Anterior cingulate cortex (tissue), 58 donors: Measurements from ENCODE around the gene TRIM67.
"Not testable (repeated sequence)": the region's sequence is repeated elsewhere in the genome, so short reads cannot be mapped to it uniquely, and the experiment has no call there.

Experiments
- DNase-seq, 58 donors: peaks; one replicate each; lab custom pipeline; 2025; lab: John Stamatoyannopoulos, UW

The TRIM67 gene

DNA sequence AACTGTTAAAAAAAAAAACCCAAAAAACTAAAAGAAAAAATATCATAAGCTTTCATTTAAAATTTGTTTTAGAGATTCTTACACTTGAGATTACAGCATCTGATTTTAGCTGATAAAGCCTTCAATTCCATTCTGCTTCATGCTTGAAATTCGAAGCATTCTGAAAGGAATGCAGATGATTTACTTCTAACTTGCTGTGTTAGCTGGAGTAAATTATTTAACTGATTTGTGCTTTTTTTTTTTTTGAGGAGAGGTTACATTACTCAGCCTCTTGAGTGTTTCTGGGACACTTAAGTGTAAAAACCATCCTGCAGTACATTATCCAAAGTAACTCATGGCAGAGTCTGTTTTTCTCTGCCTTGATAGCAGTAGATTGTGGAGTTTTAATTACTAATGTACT, 4.5 kb upstream of the TRIM67 start:
- DNase-seq, result no peak

DNA sequence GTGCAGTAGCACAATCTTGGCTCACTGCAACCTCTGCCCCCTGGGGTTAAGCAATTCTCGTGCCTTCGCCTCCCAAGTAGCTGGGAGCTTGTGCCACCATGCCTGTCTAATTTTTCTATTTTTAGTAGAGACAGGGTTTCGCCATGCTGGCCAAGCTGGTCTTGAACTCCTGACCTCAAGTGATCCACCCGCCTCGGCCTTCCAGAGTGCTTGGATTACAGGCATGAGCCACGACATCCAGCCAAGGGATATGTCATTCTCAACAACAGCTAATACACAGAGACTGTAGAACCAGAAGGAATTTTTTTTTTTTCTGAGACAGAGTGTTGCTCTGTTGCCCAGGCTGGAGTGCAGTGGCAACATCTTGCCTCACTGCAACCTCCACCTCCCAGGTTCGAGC, 3.7 kb upstream of the TRIM67 start:
- DNase-seq, result not testable (repeated sequence)

- DNase-seq, result no peak
Measured at GRCh38 chr1:231159202-231159962, 2.5 kb upstream of the TRIM67 start.

- no peak for DNase-seq
Measured at GRCh38 chr1:231159963-231160761, 1.7 kb upstream of the TRIM67 start.

DNA sequence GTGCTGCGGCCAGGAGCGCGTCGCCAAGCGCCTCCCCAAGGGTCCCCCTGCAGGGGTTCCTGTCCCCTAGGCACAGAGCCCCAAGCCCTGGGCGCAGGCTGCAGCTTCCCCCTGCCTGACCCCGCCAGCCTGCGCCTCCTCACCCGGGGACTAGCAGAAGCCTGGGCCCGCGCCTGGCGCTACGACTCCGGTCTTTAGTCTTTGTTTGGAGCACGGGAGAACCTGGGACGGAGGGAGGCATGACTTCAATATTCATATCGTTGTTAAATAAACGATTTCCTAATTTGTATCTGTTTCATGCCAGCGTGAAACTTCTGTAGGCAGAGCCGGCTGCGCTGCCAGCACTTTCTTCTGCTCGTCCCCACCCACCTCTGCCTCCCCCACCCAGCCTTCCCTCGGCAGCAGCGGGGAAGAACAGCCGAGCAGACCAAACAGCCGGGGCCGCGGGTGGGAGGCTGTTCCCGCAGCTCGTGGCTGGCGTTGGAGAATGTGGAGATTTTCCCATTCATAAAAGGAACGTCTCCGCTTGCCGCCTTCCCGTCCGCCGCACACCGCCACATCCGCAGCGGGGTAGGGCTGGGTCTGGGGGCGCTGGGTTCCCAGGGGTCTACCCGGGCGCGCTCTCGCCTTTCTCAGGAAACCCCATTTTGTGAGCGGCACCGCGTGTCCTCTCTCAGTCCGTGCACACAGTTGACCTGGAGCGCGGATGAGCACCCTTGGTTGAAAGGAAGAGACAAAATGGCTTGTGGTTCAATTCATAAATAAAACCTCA, 777 bp upstream of the TRIM67 start:
- peak in 36 of 58 donors; percentile 10 to 72 (median 34) for DNase-seq

DNA sequence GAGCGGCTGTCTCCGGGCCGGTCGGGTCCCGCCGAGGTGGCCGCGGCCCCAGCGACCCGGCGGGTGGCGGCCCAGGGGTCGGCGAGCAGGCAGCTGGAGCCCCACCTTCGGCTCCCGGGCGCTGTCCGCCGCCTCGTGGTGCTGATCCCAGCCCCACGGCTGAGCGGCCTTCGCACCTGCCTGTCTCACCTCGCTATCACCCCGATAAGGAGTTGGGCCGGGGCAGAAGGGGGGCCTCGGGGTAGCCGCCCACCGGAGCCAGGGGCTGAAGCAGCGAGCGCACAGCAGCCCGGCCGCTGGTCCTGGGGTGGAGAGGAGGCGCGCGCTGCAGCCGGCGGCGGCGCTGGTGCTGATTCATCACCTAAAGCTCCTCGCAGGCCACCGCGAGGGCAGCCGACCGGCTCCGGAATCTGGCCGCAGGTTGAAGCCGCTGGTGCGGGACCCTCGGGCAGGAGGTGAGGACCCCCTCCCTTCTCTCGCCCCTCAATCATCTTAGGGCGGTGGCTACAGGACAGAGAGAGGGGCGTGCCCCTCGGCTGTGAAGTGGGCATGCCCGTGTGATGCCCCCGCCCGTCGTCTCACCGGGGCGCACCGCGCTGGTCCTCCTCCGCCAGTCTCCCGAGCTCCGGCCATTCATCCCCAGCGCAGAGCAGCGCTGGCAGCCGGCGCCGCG, 575 bp downstream of the TRIM67 start:
- DNase-seq, result peak in 9 of 58 donors; percentile 6 to 50 (median 21)

- peak in 2 of 58 donors; percentile 7 to 9 for DNase-seq
Measured at GRCh38 chr1:231162970-231163829, 1.3 kb downstream of the TRIM67 start.

DNA sequence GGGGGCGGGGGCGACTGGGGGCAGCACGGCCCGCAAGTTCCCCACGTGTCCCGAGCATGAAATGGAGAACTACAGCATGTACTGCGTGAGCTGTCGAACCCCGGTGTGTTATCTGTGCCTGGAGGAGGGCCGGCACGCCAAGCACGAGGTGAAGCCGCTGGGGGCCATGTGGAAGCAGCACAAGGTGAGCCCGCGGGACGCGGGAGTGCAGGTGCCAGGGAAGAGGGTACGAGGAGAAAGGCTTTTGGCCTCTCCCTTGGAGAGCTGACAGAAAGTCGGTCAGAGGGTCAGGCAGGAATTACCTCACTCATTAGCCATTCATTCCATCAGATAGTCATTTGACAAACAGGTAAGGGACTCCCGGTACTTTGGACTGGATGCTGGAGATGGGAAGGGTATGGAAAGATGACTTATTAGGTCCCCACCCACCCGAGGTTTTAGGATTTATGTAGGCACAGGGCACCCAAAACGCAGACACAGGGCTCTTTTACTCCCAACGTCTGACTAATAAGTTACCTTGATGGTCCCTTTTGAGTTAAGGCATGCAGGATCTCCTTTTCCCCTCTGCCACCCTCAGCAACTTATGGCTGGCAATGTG, 2.1 kb downstream of the TRIM67 start:
- DNase-seq, result no peak

- DNase-seq, result no peak
Measured at GRCh38 chr1:231165371-231165770, 3.5 kb downstream of the TRIM67 start.

- no peak for DNase-seq
Measured at GRCh38 chr1:231166398-231166797, 4.5 kb downstream of the TRIM67 start.

DNA sequence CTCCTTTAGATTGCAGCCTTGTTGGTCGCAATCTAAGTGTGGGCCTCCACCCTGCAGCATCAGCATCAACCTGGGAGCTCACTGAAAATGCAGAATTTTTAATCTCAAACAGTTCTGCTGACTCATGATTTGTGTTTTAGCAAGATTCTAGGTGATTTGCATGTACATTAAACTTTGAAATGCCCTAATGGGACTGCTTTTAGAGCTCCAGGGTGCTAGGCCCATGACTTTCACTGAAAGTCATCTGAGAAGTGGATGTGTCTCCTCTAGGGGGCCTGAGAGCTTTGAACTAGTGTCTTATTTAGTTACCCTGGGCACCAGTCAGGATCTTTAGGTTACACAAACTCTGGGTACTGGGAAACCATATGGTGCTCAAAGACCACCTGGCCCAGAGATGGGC, 9.0 kb downstream of the TRIM67 start:
- no peak for DNase-seq

DNA sequence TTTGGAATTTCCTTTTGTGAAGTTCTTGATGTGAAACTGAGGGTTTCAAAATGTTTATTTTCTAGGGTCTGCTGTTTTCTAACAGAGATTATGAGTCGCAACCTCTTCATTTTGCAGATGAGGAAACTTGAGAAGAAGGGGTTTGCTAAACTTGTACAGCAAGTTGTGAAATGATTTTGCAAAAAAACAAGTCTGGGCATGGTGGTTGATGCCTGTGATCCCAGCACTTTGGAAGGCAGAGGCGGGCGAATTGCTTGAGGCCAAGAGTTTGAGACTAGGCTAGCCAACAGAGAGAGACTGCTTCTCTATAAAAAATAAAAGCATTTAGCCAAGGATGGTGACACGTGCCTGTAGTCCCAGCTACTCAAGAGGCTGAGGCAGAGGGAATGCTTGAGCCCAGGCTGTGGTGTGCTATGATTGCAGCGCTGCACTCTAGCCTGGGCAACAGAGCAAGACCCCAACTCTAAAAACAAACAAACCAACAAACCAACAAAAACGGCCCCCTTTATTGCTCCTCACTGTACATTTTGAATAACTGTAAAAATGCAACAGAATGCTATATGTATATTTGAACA, 9.9 kb downstream of the TRIM67 start:
- no peak for DNase-seq

- DNase-seq, result no peak
Measured at GRCh38 chr1:231172411-231172810, 10.6 kb downstream of the TRIM67 start.

GRCh38 chr1:231176421-231176820, 14.6 kb downstream of the TRIM67 start:
- DNase-seq, result no peak

GRCh38 chr1:231177226-231177625, 15.4 kb downstream of the TRIM67 start:
- DNase-seq, result no peak

DNA sequence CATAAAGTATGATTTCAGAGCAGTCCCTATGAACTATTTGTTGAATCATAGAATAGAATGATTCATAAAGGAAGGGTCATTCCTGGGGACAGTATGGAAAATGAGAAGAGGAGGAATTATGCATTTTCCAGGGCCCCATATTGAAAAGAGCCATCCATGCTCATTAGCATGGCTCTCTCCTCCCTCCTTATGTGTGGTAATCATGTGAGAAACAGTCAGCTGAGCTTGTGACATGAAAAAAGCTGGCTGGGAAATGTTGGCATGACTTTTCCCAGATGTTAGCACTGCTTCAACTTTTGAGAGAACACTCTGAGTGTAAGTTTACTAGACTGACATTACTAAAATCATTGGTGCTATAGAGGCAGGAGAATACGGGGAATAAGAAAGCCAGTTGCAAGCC, 16.1 kb downstream of the TRIM67 start:
- DNase-seq, result no peak

DNA sequence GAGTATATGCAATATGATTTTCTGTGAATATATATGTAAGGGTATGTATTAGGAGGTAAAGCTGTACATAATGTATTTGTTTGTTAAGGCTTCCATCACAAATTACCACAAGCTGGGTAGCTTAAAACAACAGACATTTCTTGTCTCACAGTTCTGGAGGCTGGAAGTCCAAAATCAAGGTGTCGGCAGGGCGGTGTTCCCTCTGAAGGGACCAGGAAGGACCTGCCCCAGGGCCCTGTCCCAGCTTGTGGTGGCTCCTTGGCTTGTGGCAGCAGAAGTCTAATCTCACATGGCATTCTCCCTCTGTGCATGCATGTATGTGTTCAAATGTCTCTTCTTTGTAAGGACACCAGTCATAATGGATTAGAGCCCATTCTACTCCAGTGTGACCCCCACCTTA, 17.1 kb downstream of the TRIM67 start:
- no peak for DNase-seq

DNA sequence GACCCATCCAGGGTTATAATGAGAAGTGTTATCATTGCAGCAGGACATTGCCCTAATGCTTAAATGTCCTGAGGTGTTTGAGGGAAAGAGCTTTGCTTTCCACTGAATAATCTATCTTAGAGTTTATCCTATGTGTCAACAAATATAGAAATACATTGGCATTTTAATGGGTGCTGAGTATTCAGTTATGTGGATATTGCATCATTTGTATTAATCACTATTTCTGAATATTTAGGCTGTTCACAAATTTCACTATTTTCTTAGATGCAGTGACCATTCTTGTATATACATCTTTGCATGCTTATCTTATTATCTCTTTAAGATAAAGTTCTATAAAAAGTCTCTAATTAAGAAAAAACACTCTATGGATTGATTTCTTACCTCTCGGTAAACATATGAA, 18.2 kb downstream of the TRIM67 start:
- no peak for DNase-seq

GRCh38 chr1:231181271-231181670, 19.4 kb downstream of the TRIM67 start:
- no peak for DNase-seq
